ENCODE results near the gene TUFT1.

Gene TUFT1

DNA sequence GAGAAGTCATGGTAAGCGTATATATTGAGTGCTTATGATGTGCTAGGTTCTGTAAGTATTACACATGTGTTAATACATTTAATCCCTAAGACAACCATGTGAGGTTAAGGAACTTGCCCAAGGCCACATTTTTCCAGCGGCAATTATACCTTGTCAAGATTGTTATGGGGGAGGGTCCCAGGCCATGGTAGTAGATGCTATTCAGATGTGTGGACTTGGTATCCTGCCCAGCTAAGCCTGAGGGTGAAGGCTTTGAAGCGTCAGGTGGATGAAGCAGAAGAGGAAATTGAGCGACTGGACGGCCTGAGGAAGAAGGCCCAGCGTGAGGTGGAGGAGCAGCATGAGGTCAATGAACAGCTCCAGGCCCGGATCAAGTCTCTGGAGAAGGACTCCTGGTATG, 3.6 kb upstream of the TUFT1 start:
- in situ Hi-C loops (cut with HindIII; ENCODE audit: low sequenced_read_pairs): no loop called here

DNA sequence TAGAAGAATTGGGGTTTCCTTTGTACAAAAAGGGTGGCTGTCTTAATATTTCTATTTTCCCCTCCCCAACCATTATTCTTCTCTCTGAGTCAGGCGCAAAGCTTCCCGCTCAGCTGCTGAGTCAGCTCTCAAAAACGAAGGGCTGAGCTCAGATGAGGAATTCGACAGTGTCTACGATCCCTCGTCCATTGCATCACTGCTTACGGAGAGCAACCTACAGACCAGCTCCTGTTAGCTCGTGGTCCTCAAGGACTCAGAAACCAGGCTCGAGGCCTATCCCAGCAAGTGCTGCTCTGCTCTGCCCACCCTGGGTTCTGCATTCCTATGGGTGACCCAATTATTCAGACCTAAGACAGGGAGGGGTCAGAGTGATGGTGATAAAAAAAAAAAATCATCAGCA, 3.0 kb upstream of the TUFT1 start:
- in situ Hi-C loops (cut with HindIII; ENCODE audit: low sequenced_read_pairs): no loop called here

DNA sequence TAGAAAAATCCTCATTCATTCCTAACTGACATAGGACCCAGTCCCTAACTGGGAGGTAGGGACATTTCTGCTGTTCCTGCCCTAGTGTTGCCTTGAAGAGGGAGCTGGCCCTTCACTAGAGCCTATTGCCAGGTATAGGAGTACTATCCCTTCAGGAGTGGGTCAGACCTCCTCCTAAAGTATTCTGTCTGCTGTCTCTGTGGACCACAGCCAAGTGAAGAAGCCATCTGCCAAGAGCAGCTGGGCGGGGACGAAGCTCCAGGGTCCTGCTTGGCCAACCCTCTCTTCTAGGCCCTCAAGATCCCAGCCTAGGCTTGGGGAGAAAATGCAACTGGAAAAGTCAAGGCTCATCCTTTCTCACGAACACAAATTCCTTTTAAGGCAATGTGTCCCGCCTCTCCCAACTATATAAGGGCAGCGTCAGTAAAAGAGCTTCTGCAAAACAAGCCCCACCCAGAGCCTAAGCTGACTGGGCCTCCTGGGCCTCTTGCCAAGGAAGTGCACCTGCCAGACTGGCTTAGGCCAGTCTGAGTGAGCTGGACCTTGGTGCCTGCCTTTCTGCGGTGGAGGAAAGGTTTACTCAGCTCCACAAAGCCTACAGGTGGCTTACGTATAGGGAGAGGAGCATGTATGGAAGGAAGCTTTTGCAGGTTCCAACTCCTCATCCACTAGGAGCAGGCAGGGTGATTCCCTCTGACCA, 638 bp upstream of the TUFT1 start:
- in situ Hi-C loops (cut with HindIII; ENCODE audit: low sequenced_read_pairs): no loop called here

DNA sequence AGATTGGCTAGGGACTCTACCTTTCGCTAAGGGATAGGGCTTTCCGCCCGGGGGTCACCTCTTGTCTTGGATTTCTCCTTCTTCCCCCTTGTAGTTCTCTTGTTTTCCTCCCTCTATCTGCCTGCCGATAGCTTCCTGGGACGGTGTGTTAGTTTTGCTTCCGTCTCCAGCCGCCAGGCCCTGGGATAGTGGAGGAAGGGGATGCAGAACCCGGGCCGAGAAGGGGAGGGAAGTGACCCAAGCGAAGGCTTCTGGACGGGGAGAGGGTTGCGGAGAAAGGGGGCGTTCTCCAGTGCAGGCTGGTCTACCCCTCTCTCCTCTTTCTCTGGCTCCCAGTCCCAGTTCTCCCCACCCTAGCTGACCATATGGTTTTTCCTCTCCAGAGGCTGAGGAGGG, 871 bp downstream of the TUFT1 start:
- in situ Hi-C loops (cut with HindIII; ENCODE audit: low sequenced_read_pairs): no loop called here

DNA sequence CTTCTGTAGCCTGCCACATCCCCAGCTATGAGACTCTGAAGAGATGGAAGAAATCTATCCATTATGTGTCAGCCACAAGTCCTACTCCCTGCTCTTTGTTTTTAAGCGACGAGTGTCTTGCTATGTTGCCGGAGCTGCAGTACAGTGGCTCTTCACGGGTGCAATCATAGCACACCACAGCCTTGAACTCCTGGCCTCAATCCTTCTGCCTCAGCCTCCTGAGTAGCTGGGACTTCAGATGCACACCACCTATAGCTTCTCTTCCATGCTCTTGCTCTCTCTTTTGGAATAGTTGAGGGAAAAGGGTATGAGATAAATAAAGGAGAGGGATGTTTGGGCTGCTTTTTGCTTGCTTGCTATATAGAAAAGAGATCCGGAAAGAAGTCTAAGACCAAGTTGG, 1.6 kb downstream of the TUFT1 start:
- in situ Hi-C loops (cut with HindIII; ENCODE audit: low sequenced_read_pairs): no loop called here

DNA sequence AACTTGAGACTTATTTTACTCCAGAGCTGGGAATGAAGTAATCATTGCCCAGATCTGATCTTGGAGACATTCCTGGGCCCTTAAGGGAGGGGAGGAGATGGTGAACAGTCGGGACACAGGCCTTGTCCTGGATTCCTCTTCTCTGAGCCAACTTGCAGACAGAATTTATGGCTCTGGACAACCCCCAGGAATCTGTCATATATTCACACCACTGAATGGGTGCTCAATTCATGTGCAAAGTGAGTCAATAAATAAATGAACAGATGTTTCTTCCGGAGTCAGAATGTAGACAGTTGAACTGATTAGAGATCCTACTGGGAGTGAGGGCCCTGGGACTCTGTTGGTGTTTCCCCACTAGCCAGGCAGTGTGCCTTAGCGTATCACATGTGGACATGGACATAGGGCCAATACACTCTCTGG, 2.6 kb downstream of the TUFT1 start:
- in situ Hi-C loops (cut with HindIII; ENCODE audit: low sequenced_read_pairs): no loop called here

DNA sequence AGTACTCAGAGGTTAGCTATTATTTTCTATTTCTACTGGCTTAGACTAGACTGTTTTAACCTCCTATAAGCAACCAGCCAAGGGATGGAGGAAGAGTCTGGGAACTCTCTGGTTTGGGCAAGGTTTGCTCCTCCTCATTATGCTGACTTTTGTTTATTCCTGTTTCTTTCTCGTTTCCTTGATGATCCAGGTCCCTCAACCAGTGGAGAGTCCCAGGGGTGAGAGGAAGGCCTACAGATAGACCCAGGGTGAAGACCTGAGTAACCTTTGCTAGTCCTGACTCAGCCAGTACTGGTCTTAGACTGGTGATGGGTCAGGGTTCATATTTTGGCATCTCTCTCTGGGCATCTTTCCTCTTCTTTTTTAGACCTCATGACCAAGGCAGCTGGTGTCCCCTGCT, 5.4 kb downstream of the TUFT1 start:
- in situ Hi-C loops (cut with HindIII; ENCODE audit: low sequenced_read_pairs): no loop called here

DNA sequence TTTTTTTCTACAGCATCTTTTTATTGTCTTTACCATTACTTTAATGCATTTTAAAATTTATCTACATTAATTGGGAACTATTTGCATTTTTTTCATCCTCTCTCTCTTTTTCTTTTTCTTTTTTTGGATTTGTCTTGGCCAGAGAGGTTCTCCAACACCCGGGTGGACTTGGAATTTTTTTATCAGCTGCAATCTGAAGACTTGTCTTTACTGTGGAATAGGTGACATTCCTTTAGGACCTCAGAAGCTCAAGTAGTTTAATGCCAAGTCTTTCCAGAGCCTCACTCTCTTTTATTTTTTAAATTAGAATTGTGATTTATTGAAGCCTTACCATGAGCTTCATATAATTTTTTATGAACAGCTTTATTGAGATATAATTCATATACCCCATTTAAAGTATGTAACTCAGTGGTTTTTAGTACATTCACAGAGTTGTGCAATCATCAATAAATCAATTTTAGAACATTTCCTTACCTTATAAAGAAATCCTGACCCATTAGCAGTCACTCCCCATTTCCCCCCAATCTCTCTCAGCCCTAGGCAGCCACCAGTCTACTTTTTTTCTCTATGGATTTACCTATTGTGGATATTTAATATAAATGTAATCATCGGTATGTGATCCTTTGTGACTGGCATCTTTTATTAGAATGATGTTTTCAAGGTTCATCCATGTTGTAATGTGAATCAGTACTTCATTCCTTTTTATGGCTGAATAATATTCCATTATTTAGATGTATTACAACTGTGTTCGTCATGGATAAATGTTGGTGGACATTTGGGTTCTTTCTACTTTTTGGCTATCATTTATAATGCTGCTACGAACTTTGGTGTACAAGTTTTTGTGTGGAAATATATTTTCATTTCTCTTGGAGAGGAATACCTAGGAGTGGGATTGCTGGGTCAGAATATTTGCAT, 6.2 kb downstream of the TUFT1 start:
- in situ Hi-C loops (cut with HindIII; ENCODE audit: low sequenced_read_pairs): no loop called here

DNA sequence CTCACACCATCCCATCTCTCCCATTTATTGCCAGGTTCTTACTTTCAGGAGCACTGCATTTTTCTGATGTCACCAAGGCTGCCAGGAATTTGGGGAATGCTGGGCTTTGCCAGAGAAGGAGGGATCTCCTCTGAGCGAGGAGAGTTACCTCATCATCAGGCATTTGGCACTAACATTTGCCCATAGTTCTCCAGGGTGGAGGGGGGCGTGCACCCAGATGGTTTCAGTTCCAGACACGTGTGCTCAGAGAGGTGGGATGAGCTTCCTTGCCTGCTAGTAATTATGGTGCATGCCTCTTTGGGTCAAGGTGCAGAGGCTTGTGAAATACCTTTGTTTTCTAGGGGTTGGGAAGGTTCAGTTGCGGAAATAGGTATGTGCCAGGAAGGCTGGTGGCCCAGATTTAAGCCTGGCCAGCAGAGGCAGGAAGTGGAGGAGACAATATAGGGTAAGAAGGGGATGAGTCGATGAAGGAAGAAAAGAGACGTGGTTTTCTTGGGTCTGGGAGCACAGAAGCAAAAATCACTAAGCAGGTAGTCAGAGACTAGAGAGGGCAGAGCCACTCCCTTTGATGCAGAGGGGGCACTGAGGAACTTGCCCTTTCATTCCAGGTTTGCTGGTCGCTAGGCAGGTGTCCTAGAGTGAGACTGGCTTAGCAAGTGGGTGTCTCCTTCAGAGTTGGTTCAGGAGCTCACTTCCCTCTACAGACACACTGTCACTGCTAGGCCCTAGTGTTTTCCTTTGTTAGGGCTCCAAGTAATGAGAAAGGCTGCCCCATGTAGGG, 7.2 kb downstream of the TUFT1 start:
- in situ Hi-C loops (cut with HindIII; ENCODE audit: low sequenced_read_pairs): no loop called here

DNA sequence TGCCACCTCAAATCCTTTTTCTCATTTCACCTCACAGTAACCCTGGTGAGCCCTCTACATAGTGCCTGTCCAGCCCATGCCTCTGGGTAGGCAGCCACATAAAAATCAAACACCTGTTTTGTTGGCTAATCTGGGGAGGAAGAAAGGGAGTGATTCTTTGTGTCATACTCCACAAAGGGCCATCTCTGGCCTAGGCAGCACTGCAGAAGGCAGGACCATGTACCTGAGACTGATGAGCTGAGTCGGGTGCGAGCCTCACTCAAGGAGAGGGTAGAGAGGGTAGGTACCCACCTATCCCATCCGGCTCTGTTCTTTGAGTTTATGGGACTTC, 7.8 kb downstream of the TUFT1 start:
- in situ Hi-C loops (cut with HindIII; ENCODE audit: low sequenced_read_pairs): no loop called here

DNA sequence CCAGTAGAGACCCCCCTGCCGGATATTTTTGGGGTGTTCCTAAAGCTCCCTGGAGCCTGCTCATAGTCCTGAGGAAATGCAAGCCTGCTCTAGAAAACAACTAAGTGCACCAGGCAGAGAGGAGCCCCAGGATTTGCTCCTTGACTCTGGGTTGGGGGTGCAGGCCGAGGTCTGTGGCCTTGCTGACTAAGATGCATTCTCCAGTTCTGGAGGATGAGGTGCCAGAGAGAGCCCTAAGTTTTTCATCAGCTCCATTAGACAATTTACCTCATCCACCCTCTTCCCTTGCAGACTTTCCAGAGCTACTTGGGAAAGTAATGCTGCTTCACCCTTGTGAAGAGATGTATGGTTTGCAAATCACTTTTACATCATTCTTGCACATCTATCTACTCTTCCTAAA, 9.1 kb downstream of the TUFT1 start:
- in situ Hi-C loops (cut with HindIII; ENCODE audit: low sequenced_read_pairs): no loop called here

DNA sequence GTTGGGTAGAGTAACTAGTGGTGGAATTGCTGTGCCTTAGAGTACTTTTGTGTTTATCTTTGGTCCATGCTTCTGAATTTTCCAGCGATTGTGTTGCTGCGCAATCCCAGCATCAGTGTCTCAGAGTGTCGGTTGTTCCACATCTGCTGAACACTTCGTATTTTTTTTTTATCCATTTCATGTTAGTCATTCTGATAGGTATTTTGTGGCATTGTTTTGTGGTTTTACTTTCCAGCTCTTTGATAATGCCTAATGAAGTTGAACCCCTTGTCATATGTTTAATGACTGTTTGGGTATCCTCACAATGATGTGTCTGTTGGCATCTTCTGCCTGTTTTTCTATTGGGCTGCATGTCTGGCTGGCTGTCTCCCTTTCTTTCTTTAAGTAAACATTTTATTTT, 13.6 kb downstream of the TUFT1 start:
- in situ Hi-C loops (cut with HindIII; ENCODE audit: low sequenced_read_pairs): no loop called here

DNA sequence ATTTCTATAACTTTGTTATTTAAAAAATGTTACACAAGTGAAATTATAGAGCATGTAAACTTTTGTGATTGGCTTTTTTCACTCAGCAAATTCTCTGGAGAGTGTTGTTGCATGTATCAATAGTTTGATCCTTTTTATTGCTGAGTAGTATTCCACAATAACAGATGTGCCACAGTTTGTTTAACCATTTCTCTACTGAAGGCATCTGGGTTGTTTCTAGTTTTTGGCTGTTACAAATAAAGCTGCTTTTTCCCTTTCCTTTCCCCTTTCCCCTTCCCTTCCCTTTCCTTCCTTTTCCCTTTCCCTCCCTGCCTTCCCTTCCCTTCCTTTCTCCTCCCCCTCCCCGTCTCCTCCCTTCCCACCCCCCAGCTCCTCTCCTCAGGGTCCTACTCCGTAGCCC, 15.9 kb downstream of the TUFT1 start:
- in situ Hi-C loops (cut with HindIII; ENCODE audit: low sequenced_read_pairs): no loop called here

DNA sequence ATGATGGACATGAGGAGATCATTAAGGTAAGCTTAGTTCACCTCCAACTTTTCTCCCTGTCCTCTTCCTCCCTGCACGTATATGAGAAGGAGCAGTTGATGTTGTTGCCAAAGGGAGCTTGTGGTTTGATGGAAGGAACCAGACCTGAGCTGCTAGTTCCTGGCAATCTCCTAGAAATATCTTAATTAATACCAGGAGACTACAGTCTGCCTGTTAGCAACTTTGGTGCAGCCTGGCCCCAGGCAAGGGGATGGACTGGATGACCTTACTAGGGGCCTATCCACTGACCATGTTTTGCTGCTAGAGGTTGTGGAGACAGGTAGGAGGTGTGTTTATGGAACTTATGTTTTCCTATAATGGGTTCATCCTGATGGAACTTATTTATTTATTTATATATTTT, 22.6 kb downstream of the TUFT1 start:
- in situ Hi-C loops (cut with HindIII; ENCODE audit: low sequenced_read_pairs): no loop called here

DNA sequence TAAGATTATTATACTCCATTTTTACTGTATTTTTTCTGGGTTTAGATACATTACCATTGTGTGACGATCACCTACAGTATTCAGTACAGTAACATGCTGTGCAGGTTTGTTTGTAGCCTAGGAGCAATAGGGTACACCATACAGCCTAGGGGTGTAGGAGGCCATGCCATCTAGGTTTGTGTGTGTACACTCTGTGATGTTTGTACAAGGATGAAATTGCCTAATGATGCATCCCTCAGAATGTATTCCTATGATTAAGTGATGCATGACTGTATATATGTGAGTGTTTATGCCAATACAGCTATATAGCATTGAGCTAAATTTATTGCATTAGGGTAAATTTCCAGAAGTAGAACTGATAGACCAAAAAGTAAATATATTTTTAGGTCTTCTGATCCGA, 23.3 kb downstream of the TUFT1 start:
- in situ Hi-C loops (cut with HindIII; ENCODE audit: low sequenced_read_pairs): no loop called here

DNA sequence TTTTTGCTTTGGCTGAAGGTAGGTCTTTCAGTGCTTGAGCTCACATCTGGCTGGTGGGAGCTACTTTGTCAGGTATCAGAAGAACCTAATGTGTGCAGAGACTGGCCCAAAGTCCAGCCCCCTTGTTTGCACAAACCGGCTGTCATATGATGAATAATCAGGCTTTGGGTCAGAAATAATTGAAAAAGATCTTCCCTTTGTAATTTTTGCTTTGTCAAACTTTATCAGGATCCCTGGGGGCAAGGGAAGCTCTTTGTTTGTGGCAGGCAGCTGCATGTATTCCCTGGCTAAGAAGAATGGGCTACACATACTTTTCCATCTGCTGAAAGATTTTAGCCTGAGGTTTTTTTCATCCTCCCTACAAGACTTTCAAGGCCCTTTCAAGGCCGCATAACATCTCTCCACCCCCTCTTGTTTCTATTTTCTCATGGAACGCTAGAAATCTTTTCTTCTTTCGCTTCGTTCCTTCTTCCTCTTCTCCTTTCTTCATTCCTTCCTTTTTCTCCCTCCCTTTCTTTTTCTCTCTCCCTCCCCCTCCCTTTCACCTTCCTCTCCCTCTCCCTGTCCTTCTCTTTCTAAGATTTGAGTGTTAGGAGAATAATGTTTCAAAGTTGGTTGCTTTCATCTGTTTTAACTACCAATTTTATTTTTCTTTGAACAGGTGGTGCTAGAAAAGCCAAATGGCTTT, 25.5 kb downstream of the TUFT1 start:
- in situ Hi-C loops (cut with HindIII; ENCODE audit: low sequenced_read_pairs): no loop called here

DNA sequence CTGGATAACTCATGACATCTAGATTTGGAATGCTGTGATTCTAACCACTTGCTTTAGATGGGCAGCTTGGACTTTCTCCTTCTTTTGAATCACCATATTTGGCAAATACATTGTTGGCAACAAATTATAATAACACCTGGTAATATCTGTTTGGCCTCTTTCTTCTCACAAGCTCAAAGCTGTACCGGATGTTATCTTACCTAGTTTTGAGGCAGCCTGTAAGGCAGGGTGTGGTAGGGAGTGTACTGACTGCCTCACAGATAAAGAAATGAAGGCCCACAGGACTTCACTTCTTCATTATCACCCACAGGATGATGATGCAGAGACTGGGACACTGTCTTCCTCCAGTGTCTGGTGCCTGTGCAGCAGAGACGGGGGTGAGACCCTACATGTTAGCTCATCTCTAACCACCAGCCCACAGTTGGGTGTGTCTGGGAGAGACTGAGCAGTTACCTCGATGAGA, 28.5 kb downstream of the TUFT1 start:
- in situ Hi-C loops (cut with HindIII; ENCODE audit: low sequenced_read_pairs): no loop called here

DNA sequence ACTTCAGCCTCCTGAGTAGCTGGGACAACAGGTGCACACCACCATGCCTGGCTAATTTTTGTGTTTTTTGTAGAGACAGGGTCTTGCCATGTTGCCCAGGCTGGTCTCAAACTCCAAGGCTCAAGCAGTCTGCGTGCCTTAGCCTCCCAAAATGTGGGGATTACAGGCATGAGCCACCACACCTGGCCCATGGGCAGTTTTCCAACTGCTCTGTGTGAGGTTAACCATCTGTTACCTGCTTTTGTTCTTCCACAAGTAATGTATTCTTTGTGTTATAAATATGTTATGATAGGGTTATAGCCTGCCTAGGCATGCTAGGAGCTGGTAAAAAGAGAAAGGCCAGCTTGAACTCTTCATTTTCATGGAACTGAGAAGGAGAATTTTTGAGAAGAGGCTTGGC, 30.7 kb downstream of the TUFT1 start:
- in situ Hi-C loops (cut with HindIII; ENCODE audit: low sequenced_read_pairs): no loop called here

DNA sequence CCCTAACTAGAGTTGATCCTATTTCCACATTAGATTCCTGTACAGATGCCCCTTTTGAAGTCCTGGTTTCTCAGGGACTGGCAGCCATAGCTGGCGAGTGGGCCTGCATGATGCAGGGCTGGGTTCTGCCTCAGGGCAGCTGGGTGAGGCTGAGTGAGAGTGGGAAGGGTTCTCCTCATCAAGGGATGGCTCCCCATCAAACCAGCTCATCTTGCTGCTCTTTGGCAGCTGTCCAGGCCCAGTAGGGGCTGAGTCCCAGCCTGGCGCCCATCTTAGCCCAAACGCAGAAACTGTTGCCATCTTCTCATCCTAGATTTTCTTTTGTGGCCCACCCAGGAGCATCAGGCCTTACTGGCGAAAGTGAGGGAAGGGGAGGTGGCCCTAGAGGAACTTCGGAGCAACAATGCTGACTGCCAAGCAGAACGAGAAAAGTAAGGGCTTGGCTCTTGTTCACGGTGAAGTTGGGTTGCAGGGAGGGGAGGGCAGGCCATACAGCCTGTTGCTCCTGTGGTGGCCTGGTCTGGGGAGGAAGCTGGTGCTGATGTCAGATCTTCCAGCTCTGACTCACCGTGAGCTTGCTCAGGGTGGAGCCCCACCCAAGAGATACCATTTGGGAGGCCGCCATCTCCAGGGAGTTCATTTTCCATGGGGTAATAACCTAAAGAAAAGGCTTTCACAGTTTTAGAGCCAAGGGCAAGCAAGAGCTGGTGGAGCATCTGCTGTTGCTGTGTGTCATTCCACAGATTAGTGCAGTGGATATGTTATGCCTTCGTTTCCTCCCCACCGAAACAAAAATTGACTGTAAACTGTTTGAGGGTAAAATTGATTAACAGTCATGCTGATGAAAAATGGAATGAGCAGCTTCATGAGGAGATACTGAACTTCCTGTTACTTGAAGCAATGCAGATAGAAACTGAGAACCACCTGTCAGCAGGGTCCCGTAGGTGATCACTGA, 34.7 kb downstream of the TUFT1 start:
- in situ Hi-C loops (cut with HindIII; ENCODE audit: low sequenced_read_pairs): no loop called here

DNA sequence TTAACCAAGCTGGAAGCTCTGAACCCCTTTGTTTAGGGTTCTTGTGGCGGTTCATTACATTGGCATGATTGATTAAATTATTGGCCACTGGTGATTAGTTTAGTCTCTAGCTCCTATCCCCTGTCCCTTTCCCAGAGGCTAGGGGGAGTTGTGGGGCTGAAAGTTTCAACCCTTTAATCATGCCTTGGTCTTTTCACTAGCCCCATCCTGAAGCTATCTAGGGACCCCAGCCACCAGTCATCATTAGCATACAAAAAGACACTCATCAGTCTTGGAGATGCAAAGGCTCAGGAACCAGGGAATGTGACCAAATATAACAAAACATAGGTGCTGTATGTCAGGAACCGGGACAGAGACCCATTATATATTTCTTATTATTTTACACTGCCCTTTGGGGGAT, 37.1 kb downstream of the TUFT1 start:
- in situ Hi-C loops (cut with HindIII; ENCODE audit: low sequenced_read_pairs): no loop called here
